Caco-2 (cell line): Measurements from ENCODE around the gene SEMA6B. TPM values are rescaled to one million over a fixed set of nuclear protein-coding genes. Genes with fewer than 3 reads are reported as not detected.

Experiments
- BruUV-seq: library from RNA; stranded (reverse); fragments of 400-500 nt; replicated peaks from 2 replicates; lab custom pipeline; 2021; lab: Mats Ljungman, UMichigan
- CTCF ChIA-PET: fragments of 300-600 bp; sonication (Branson Sonifier 250); formaldehyde crosslinking; loops from one replicate; lab custom pipeline; 2022; ENCODE audit warnings: antibody characterized with exemption; lab: Charles Lee
- POLR2A ChIA-PET: fragments of 300-600 bp; sonication (Branson Sonifier 250); formaldehyde crosslinking; loops from one replicate; lab custom pipeline; 2022; ENCODE audit warnings: antibody characterized with exemption; lab: Charles Lee
- DNase-seq, 2 experiments: peaks; one replicate each; pipeline versions ENCODE4 v3.0.0 to v3.0.0-alpha.2; 2020 to 2022
- H3K27me3 ChIP-seq: replicated peaks from 2 replicates; pipeline ENCODE4 v1.6.0; 2011; ENCODE audit warnings: low read length; ENCODE audit not compliant: control insufficient read depth, insufficient read depth
- H3K36me3 ChIP-seq: 2 replicates; pipeline ENCODE4 v1.5.1; 2011; ENCODE audit warnings: low read length; ENCODE audit not compliant: control insufficient read depth, insufficient read depth
- H3K4me1 ChIP-seq: fragments of 250-450 bp; sonication (Bioruptor Pico); 2 replicates; pipeline ENCODE4 v1.5.1; 2020; ENCODE audit warnings: mild to moderate bottlenecking
- H3K4me3 ChIP-seq: 2 replicates; pipeline ENCODE4 v1.5.1; 2011; ENCODE audit warnings: low read depth, mild to moderate bottlenecking, control low read depth, low read length
- H3K9me3 ChIP-seq: fragments of 250-450 bp; sonication (Bioruptor Pico); 2 replicates; pipeline ENCODE4 v1.5.1; 2020; ENCODE audit warnings: mild to moderate bottlenecking, moderate library complexity
- H3K27ac Mint-ChIP-seq: one replicate; pipeline ENCODE4 v1.8.0; 2022; ENCODE audit warnings: mixed read lengths; ENCODE audit not compliant: unreplicated experiment
- H3K27me3 Mint-ChIP-seq: one replicate; pipeline ENCODE4 v1.8.0; 2022; ENCODE audit warnings: mixed read lengths; ENCODE audit not compliant: insufficient read depth, unreplicated experiment
- H3K36me3 Mint-ChIP-seq: one replicate; pipeline ENCODE4 v1.8.0; 2022; ENCODE audit warnings: mild to moderate bottlenecking, mixed read lengths; ENCODE audit not compliant: insufficient read depth, unreplicated experiment
- H3K4me1 Mint-ChIP-seq: one replicate; pipeline ENCODE4 v1.8.0; 2022; ENCODE audit warnings: low read depth, mixed read lengths; ENCODE audit not compliant: unreplicated experiment
- H3K4me3 Mint-ChIP-seq: one replicate; pipeline ENCODE4 v1.8.0; 2022; ENCODE audit warnings: mild to moderate bottlenecking, moderate library complexity, mixed read lengths; ENCODE audit not compliant: unreplicated experiment
- H3K9me3 Mint-ChIP-seq: one replicate; pipeline ENCODE4 v1.8.0; 2022; ENCODE audit warnings: mixed read lengths; ENCODE audit not compliant: unreplicated experiment
- CTCF ChIP-seq, 2 experiments: fragments of 200-600 bp in 1 of 2; IDR thresholded peaks; 1 replicate in 1 of 2; 2 replicates in 1 of 2; pipeline versions ENCODE4 v1.5.1 to v1.8.0; 2011 to 2022; ENCODE audit warnings: antibody characterized with exemption in 1 of 2, control low read depth in 1 of 2, inconsistent platforms in 1 of 2, low read depth in 1 of 2, low read length in 1 of 2, mild to moderate bottlenecking in 1 of 2, moderate library complexity in 1 of 2; ENCODE audit not compliant: insufficient read depth in 1 of 2, severe bottlenecking in 1 of 2, unreplicated experiment in 1 of 2
- intact Hi-C: fragments of 100-400 bp; cut with micrococcal nuclease; formaldehyde crosslinking; loops from one replicate; pipeline ENCODE4 v1.10.0; 2022; ENCODE audit not compliant: unreplicated experiment
- total RNA-seq: library from RNA; stranded (reverse); gene quantifications from 2 replicates; pipeline ENCODE4 v1.2.3, GENCODE V29; 2022

SEMA6B gene
- total RNA-seq, 1 experiment from 2014 or later, result 0.39 TPM

GRCh38 chr19:4503132-4503824 lies 56.2 kb downstream of the SEMA6B start:
- no peaks in the 10 kb centered on the region for H3K27me3 Mint-ChIP-seq
- H3K36me3 Mint-ChIP-seq, result peaks cover 37% of the 10 kb centered on the region
- TF ChIP-seq CTCF (IDR thresholded peaks at IDR 0.05; ENCODE audit: insufficient read depth in 1 of 2, low read depth in 1 of 2, low read length in 1 of 2, severe bottlenecking in 1 of 2, unreplicated experiment in 1 of 2), result no peak
- H3K4me1 Mint-ChIP-seq, result no peaks in the 10 kb centered on the region
- no peak overlapping the region for H3K27ac Mint-ChIP-seq
- H3K36me3 ChIP-seq, result no peaks in the 10 kb centered on the region
- POLR2A ChIA-PET, result no interaction called here
- no peak overlapping the region for H3K4me3 ChIP-seq
- H3K27me3 ChIP-seq, result no peaks in the 10 kb centered on the region
- H3K4me3 Mint-ChIP-seq, result no peak overlapping the region
- no peaks in the 10 kb centered on the region for H3K4me1 ChIP-seq
- H3K9me3 Mint-ChIP-seq, result no peaks in the 10 kb centered on the region
- DNase-seq, result no peak
- no peaks in the 10 kb centered on the region for H3K9me3 ChIP-seq
- intact Hi-C loops, result no loop called here
- no TSS peak for BruUV-seq
- CTCF ChIA-PET, result no interaction called here

DNA sequence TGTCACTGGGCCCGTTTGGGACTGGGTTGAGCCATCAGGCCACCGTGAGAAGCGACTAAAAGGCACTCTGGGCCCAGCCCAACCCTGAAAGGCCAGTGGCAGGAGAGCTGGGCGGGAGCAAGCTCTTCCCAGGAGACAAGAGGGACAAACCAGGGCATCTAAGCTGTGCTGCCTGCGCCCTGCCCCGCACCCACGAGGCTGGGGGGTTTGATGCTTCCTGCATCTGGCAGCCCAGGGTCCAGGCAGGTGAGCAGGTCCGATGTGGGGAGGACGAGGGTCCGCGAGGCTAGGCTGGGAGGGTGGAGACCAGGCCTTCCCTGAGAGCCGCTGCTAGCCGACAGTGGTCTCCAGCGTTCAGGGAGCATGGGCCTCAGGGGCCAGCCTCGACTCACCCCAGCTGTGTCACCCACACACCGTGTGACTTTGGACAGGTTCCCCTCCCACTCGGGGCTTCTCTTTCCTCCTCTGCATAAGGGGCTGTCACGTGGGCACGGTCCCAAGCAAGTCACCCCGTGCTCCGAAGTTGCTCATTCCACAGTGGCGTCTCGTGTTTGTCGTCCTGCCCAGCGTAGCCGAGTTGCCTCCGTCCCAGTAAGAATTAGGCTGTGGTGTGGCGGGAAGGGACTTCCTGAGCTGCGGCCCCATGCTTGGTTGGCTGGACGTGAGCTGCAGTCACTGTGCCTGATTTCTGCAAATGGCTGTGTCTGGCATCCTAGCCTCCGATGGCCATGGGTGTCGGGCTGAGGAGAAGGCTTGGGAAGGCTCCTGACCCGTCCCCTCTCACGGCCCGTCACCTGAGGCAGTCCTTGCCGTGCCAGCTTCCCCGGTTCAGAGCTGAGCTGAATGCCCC lies 57.0 kb downstream of the SEMA6B start:
- H3K36me3 Mint-ChIP-seq, result peaks cover 33% of the 10 kb centered on the region
- H3K27me3 Mint-ChIP-seq, result no peaks in the 10 kb centered on the region
- CTCF ChIA-PET, result no interaction called here
- H3K4me1 Mint-ChIP-seq, result no peaks in the 10 kb centered on the region
- no peak overlapping the region for H3K4me3 ChIP-seq
- no peaks in the 10 kb centered on the region for H3K27me3 ChIP-seq
- H3K4me1 ChIP-seq, result no peaks in the 10 kb centered on the region
- no peaks in the 10 kb centered on the region for H3K9me3 ChIP-seq
- H3K9me3 Mint-ChIP-seq, result no peaks in the 10 kb centered on the region
- intact Hi-C loops, result no loop called here
- H3K27ac Mint-ChIP-seq, result no peak overlapping the region
- no peak overlapping the region for H3K4me3 Mint-ChIP-seq
- no peak for DNase-seq
- TF ChIP-seq CTCF (IDR thresholded peaks at IDR 0.05; ENCODE audit: insufficient read depth in 1 of 2, low read depth in 1 of 2, low read length in 1 of 2, severe bottlenecking in 1 of 2, unreplicated experiment in 1 of 2), result no peak
- POLR2A ChIA-PET, result no interaction called here
- H3K36me3 ChIP-seq, result no peaks in the 10 kb centered on the region
- no TSS peak for BruUV-seq

- no peaks in the 10 kb centered on the region for H3K36me3 ChIP-seq
- no peak for DNase-seq
- no peak overlapping the region for H3K4me3 ChIP-seq
- H3K9me3 Mint-ChIP-seq, result no peaks in the 10 kb centered on the region
- no peaks in the 10 kb centered on the region for H3K27me3 ChIP-seq
- H3K4me1 Mint-ChIP-seq, result no peaks in the 10 kb centered on the region
- no peak for TF ChIP-seq CTCF (IDR thresholded peaks at IDR 0.05; ENCODE audit: insufficient read depth in 1 of 2, low read depth in 1 of 2, low read length in 1 of 2, severe bottlenecking in 1 of 2, unreplicated experiment in 1 of 2)
- no peaks in the 10 kb centered on the region for H3K27me3 Mint-ChIP-seq
- no peaks in the 10 kb centered on the region for H3K9me3 ChIP-seq
- peaks cover 26% of the 10 kb centered on the region for H3K36me3 Mint-ChIP-seq
- H3K4me1 ChIP-seq, result no peaks in the 10 kb centered on the region
- BruUV-seq, result no TSS peak
- POLR2A ChIA-PET, result no interaction called here
- CTCF ChIA-PET, result interaction anchor here (0.7 kb wide), 1 partner anchor 24 kb away, joined by 3 read pairs; no protein-coding TSS in a partner anchor
- no peak overlapping the region for H3K27ac Mint-ChIP-seq
- no peak overlapping the region for H3K4me3 Mint-ChIP-seq
- intact Hi-C loops, result no loop called here
Observed at GRCh38 chr19:4501691-4502090, 57.8 kb downstream of the SEMA6B start.
